OCI-LY3 (cell line): ENCODE results near the gene HSF2BP.

ENCODE experiments used
- H2AFZ ChIP-seq: fragments of 200-600, 300-600 bp; shearing (Covaris generic); 2 replicates; pipeline ENCODE4 v1.6.0; 2014; ENCODE audit warnings: antibody characterized with exemption, low read depth, low read length
- H3K27ac ChIP-seq: fragments of 200-600, 300-600 bp; sonication (generic); 2 replicates; pipeline ENCODE4 v1.5.1; 2014; ENCODE audit warnings: mild to moderate bottlenecking, low read length, moderate library complexity, mixed read lengths
- H3K27me3 ChIP-seq: fragments of 200-600, 300-600 bp; sonication (generic); 2 replicates; pipeline ENCODE4 v1.6.1; 2014; ENCODE audit warnings: low read depth, low read length, mixed read lengths
- H3K36me3 ChIP-seq: fragments of 200-600, 300-600 bp; sonication (generic); replicated peaks from 2 replicates; pipeline ENCODE3; 2014; ENCODE audit warnings: low read depth, low read length, mixed read lengths
- H3K4me1 ChIP-seq: fragments of 300-600, 200-600 bp; sonication (generic); 2 replicates; pipeline ENCODE4 v1.6.1; 2014; ENCODE audit warnings: low read length, mixed read lengths
- H3K4me2 ChIP-seq: fragments of 200-600, 300-600 bp; sonication (generic); 2 replicates; pipeline ENCODE4 v1.6.1; 2014; ENCODE audit warnings: low read length, mixed read lengths
- H3K4me3 ChIP-seq: fragments of 300-600, 200-600 bp; sonication (generic); 2 replicates; pipeline ENCODE4 v1.5.1; 2014; ENCODE audit warnings: antibody characterized with exemption, mild to moderate bottlenecking, low read length, moderate library complexity
- H3K79me2 ChIP-seq: fragments of 300-600, 200-600 bp; shearing (Covaris generic); 2 replicates; pipeline ENCODE4 v1.6.1; 2014; ENCODE audit warnings: mild to moderate bottlenecking, low read length, mixed read lengths
- H3K9ac ChIP-seq: fragments of 300-600, 200-600 bp; shearing (Covaris generic); 2 replicates; pipeline ENCODE4 v1.6.0; 2014; ENCODE audit warnings: mild to moderate bottlenecking, low read length, moderate library complexity
- H3K9me3 ChIP-seq: fragments of 200-600, 300-600 bp; shearing (Covaris generic); 2 replicates; pipeline ENCODE4 v1.6.1; 2014; ENCODE audit warnings: low read length, mixed read lengths; ENCODE audit not compliant: insufficient read depth
- H4K20me1 ChIP-seq: fragments of 200-600, 300-600 bp; sonication (generic); 2 replicates; pipeline ENCODE4 v1.6.1; 2016; ENCODE audit warnings: low read length, mixed read lengths; ENCODE audit not compliant: insufficient read depth
- CTCF ChIP-seq: fragments of 200-600, 300-600 bp; sonication (generic); IDR thresholded peaks from 2 replicates; pipeline ENCODE4 v1.5.1; 2014; ENCODE audit warnings: antibody characterized with exemption, low read length, low read depth
- EZH2phosphoT487 ChIP-seq: fragments of 200-600 bp; shearing (Covaris generic); IDR thresholded peaks from 2 replicates; pipeline ENCODE4 v1.6.1; 2018; ENCODE audit warnings: antibody characterized with exemption, mixed run types, low read depth

The HSF2BP gene

DNA sequence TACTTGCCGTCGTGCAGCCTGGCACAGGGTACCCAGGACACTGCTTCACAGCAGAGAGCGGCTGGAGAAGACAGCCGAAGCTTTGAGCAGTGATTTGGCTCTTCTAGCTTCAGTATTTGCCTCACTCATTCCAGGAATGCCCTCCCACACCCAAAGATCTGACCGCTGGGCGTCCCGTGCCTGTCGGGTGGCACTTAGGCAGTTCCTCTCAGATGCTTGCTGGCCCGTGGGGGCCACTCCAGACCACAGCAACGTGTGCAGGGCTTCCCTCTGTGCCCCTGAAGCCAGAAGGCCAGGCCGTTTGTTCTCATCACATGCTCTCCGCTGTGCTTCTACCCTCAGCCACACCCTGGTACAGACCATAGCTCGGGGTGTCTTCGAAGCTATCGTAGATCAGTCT lies 17.1 kb upstream of the HSF2BP start:
- H3K9ac ChIP-seq = no peak overlapping the region
- TF ChIP-seq CTCF (no peak), EZH2phosphoT487 (no peak)
- no peak overlapping the region for H3K4me2 ChIP-seq
- no peak overlapping the region for H3K27ac ChIP-seq
- no peaks in the 10 kb centered on the region for H3K27me3 ChIP-seq
- H3K79me2 ChIP-seq = peaks cover 33% of the 10 kb centered on the region
- peaks cover 30% of the 10 kb centered on the region for H3K36me3 ChIP-seq
- no peaks in the 10 kb centered on the region for H3K9me3 ChIP-seq
- H4K20me1 ChIP-seq = no peaks in the 10 kb centered on the region
- H3K4me3 ChIP-seq = no peak overlapping the region
- no peaks in the 10 kb centered on the region for H3K4me1 ChIP-seq
- no peak overlapping the region for H2AFZ ChIP-seq

DNA sequence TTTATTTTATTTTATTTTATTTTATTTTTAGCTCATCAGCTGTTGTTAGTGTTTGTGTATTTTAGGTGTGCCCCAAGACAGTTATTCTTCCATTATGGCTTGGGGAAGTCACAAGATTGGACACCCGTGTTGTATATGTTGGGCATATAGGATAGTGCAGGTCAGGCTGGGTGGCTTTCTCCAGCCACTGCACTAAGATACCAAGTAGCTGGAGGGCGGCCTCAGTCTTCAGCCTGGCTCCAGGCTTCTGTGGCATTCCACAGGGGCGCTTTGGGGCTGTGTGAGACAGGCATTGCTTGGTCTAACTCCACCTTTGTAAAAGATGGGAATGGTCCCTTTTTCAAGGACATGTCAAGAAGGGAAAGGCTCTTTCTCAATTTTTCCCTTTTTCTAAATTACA lies 16.6 kb upstream of the HSF2BP start:
- Histone ChIP-seq H3K4me3 (no peak overlapping the region), H3K27ac (no peak overlapping the region), H3K4me2 (no peak overlapping the region), H3K27me3 (no peaks in the 10 kb centered on the region), H3K4me1 (no peaks in the 10 kb centered on the region), H3K36me3 (peaks cover 30% of the 10 kb centered on the region), H2AFZ (no peak overlapping the region), H3K9ac (no peak overlapping the region), H4K20me1 (no peaks in the 10 kb centered on the region), H3K9me3 (no peaks in the 10 kb centered on the region), H3K79me2 (peaks cover 37% of the 10 kb centered on the region)
- TF ChIP-seq CTCF (no peak), EZH2phosphoT487 (no peak)

GRCh38 chr21:43669828-43670605 lies 10.7 kb upstream of the HSF2BP start:
- H3K27me3 ChIP-seq = no peaks in the 10 kb centered on the region
- H3K36me3 ChIP-seq = peaks cover 29% of the 10 kb centered on the region
- no peak overlapping the region for H3K4me3 ChIP-seq
- H3K4me2 ChIP-seq = no peak overlapping the region
- no peak overlapping the region for H2AFZ ChIP-seq
- H3K27ac ChIP-seq = no peak overlapping the region
- 0 out of 2 replicates have a peak, but pooled peaks cover 7% of the 10 kb centered on the region for H4K20me1 ChIP-seq
- no peaks in the 10 kb centered on the region for H3K9me3 ChIP-seq
- H3K9ac ChIP-seq = no peak overlapping the region
- no peaks in the 10 kb centered on the region for H3K4me1 ChIP-seq
- TF ChIP-seq CTCF = no peak
- TF ChIP-seq EZH2phosphoT487 = no peak
- peaks cover 69% of the 10 kb centered on the region for H3K79me2 ChIP-seq

GRCh38 chr21:43667191-43667904 lies 8.1 kb upstream of the HSF2BP start:
- Histone ChIP-seq H3K9ac (no peak overlapping the region), H3K27me3 (no peaks in the 10 kb centered on the region), H3K4me2 (no peak overlapping the region), H2AFZ (no peak overlapping the region), H3K27ac (no peak overlapping the region), H4K20me1 (0 out of 2 replicates have a peak, but pooled peaks cover 7% of the 10 kb centered on the region), H3K36me3 (peaks cover 32% of the 10 kb centered on the region), H3K4me3 (no peak overlapping the region), H3K9me3 (no peaks in the 10 kb centered on the region), H3K79me2 (peaks cover 93% of the 10 kb centered on the region), H3K4me1 (no peaks in the 10 kb centered on the region)
- TF ChIP-seq EZH2phosphoT487 (no peak), CTCF (no peak)
